HG02588 (cell line): ENCODE data around the gene MYL10.
"Not testable (repeated sequence)": the region's sequence is repeated elsewhere in the genome, so short reads cannot be mapped to it uniquely, and the experiment has no call there.

Experiments used
- ATAC-seq: cut with Tn5 transposase; IDR thresholded peaks from one replicate; pipeline ENCODE4 v1.9.1; 2021; ENCODE audit warnings: mild to moderate bottlenecking, moderate library complexity; ENCODE audit not compliant: unreplicated experiment

The MYL10 gene

GRCh38 chr7:101657171-101657570 lies 28.1 kb upstream of the MYL10 start:
- ATAC-seq, result no peak

GRCh38 chr7:101651112-101651511 lies 22.0 kb upstream of the MYL10 start:
- no peak for ATAC-seq

- ATAC-seq, result no peak
Measured at GRCh38 chr7:101650579-101651081, 21.5 kb upstream of the MYL10 start.

- not testable (repeated sequence) for ATAC-seq
Measured at GRCh38 chr7:101647876-101648275, 18.8 kb upstream of the MYL10 start.

GRCh38 chr7:101645951-101646350 lies 16.9 kb upstream of the MYL10 start:
- ATAC-seq, result no peak

- ATAC-seq, result no peak
Measured at GRCh38 chr7:101644879-101645278, 15.8 kb upstream of the MYL10 start.

GRCh38 chr7:101639127-101639526 lies 10.0 kb upstream of the MYL10 start:
- not testable (repeated sequence) for ATAC-seq

- ATAC-seq, result no peak
Measured at GRCh38 chr7:101636822-101637623, 7.9 kb upstream of the MYL10 start.

DNA sequence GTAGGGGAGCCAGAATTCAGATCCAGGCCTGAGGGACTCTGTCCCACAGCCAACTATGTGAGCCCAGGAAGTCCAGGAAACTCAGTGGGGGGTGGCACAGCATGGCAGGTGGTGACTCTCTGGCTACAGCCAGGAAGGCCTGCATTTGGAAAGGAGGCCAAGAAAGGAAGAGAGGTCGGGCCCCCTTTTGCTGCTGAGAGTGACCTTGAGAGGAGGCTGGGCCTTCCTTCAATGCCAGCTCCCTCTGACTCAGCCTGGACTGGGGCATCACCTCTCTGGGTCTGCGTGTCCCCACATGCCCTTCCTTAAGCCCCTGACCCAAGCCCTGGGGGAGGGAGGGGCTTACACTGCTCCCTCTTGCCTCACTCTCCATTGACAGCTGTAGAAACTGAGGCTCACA lies 6.4 kb upstream of the MYL10 start:
- no peak for ATAC-seq

- no peak for ATAC-seq
Measured at GRCh38 chr7:101634196-101634717, 5.2 kb upstream of the MYL10 start.

GRCh38 chr7:101633511-101633910 lies 4.4 kb upstream of the MYL10 start:
- no peak for ATAC-seq

DNA sequence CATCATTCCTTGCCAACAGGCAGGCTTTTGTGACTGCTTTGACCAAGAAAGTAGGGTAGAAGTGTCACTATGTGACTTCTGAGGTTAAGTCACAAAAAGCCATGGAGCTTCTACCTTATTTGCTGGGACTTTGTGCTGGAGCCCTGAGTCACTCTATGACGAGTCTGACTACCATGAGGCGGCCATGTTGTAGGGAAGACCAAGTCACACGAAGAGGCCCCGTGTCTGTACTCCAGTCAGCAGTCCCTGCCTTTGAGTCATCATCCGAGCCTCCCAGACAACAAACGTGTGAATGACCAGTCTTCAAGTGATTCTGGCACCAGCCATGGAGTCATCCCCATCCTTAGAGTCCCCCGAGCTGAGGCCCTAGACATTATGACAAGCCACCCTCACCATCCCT lies 3.5 kb upstream of the MYL10 start:
- no peak for ATAC-seq

DNA sequence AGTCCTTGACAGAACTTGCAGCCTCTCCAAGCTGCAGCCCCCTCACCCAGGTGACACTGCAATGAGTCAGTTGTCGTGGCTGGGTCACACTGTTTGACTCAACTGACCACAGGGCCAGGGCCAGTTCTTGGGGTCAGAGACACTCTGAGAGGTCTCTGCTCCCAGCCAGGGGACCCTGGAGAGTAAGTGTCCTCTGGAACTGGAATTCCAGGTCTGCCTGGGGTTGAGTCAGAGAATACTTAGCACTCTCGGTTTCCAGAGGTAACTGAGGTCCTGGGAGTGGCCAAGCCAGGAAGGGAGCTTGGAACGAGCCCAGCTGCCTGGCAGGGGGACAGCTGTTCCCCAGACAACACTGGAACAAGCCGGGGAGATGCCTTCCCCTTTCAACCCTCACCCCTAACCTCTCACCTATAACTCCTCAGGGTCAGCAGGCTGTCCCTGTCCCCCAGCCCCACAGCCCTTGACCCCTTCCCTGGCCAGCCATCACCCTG lies 2.2 kb upstream of the MYL10 start:
- ATAC-seq, result no peak

GRCh38 chr7:101630591-101630990 lies 1.5 kb upstream of the MYL10 start:
- ATAC-seq, result no peak

GRCh38 chr7:101628522-101628921 lies 574 bp downstream of the MYL10 start:
- no peak for ATAC-seq

DNA sequence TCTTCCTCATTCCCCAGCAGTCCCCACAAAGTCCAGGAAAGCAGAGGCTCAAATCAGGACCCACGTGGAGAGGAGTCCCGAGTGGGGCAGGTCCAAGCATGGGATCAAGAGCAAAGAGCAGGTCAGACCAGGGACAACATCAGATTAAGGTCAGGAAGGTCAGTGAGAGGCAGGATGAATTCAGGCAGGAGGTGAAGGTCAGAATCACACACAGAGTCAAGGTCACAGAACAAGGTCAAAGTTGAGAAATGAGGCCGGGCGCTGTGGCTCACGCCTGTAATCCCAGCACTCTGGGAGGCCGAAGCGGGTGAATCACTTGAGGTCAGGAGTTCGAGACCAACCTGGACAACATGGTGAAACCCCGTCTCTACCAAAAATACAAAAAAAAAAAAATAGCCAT lies 2.3 kb downstream of the MYL10 start:
- ATAC-seq, result no peak

GRCh38 chr7:101626069-101626671 lies 2.9 kb downstream of the MYL10 start:
- no peak for ATAC-seq

GRCh38 chr7:101625031-101625791 lies 3.9 kb downstream of the MYL10 start:
- no peak for ATAC-seq

DNA sequence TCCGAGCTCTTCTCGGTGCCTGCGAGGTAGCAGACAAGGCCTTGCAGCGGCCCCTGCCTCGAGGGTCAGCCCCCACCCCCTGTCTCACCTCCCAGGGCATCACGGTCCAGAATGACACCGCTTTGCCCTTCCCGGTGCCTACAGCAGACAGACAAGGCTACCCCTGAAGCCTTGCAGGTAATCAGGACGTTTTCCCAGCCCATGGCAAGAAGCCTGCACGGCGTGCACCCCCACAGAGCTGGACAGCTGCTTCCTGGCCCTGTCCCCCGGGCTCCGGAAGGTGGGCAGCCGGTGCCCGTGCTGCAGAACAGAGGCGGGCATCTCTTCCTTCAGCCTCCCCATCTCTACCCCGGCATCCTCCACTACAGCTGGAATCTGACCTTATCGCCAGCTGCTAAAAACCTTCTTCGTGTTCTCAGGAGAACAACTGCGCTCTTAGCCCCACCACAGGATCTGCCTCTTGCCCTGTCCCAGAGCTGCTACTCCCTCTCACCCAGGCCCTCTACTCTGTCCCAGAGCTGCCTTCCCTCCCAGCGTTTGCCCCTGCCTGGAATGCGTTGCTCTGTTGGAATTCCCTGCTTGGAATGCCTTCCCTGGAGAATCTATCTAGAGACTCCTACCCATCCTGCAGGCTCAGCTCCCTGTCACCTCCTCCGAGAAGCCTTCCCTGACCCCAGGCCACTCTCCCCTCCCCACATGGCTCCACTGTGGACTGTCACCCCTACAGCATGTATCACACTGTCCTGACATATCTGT lies 4.7 kb downstream of the MYL10 start:
- ATAC-seq, result no peak

- no peak for ATAC-seq
Measured at GRCh38 chr7:101622609-101623173, 6.4 kb downstream of the MYL10 start.
